GM18951 (cell line): Measurements from ENCODE around the gene OTOGL.
"Not testable (repeated sequence)": the region's sequence is repeated elsewhere in the genome, so short reads cannot be mapped to it uniquely, and the experiment has no call there.

Source experiments
- POLR2A ChIP-seq: IDR thresholded peaks from 4 replicates; pipeline ENCODE4 v1.6.1; 2011; ENCODE audit warnings: mild to moderate bottlenecking; ENCODE audit not compliant: insufficient read length, insufficient read depth; ENCODE audit errors: extremely low read depth
- in situ Hi-C: fragments of 300-500 bp; cut with MboI; formaldehyde crosslinking; loops from one replicate; pipeline ENCODE4 v1.12.0; 2022; ENCODE audit warnings: low sequenced_read_pairs, mixed read lengths, inconsistent platforms; ENCODE audit not compliant: unreplicated experiment

The OTOGL gene, protein sequence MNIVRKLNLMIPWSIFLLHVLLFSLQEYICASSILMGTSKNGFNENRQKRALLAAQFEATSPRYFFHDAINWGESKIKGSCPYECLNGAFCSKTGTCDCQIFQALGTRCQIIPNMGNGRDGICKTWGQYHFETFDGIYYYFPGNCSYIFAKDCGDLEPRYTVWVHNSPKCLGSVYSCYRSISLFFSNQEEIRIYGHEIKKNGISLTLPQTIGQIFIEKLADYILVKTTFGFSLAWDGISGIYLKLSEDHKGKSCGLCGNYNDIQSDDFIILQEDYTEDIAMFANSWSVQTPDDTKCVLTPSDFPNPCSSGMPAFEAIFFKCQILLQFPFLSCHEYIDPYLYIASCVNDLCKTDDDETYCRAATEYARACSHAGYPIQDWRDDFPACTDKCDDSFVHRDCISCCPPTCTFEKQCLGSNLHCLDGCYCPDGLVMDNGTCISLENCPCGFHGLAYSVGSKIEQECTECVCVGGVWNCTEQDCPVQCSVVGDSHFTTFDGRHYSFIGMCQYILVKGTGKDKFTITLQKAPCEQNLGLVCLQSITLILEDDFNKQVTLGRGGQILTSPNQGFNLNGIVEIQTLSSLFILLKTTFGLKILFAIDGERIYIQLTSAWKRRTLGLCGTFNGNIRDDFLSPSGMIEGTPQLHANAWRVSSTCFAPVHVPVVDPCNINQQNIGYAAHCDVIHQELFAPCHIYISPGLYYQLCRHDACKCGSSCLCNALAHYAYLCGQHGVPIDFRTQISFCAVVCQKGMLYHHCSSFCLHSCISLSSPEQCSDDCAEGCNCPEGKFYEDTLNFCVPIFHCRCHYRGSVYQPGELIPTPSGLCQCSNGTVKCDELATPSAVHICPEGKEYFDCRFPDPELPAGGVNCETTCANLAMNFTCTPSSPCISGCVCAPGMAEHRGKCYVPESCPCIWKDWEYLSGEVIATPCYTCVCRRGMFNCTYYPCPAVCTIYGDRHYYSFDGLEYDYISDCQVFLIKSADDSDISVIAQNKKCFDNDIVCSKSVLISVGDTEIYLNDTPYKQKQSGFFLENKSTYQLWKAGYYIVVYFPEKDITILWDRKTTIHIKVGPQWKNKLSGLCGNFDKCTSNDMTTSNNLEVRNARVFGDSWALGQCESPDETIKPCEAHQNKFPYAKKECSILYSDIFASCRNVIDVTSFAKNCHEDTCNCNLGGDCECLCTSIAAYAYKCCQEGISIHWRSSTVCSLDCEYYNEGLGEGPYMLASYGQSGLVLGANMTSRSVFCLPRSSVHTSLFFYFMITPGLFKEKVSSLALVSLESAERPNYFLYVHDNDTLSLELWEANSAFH (N-terminal part only)

DNA sequence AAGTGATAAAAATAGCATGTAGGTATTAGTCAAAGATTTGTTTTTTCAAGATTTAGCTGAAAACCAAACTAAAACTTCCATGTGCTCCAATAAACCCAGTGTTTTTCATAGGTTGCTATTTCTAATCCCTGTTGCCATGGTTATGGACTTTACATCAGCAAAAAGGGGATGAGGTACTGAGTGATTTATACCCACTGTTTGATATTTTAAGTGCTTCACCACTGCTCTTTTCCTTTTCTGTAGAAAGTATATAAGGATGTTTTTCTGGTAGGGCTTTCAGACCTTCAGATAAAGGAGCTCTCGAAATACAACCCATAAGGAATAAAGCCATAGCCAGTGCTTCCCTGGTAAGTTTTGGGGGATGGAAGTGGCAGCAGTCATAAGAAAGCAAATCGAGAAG, at the start of gene OTOGL:
TSS of gene OTOGL (plus strand) at position 279 of the 400 bp plus-strand sequence. CDS start 109,895 bp downstream, outside the sequence.
- TF ChIP-seq POLR2A, result no peak
- in situ Hi-C loops, result no loop called here

DNA sequence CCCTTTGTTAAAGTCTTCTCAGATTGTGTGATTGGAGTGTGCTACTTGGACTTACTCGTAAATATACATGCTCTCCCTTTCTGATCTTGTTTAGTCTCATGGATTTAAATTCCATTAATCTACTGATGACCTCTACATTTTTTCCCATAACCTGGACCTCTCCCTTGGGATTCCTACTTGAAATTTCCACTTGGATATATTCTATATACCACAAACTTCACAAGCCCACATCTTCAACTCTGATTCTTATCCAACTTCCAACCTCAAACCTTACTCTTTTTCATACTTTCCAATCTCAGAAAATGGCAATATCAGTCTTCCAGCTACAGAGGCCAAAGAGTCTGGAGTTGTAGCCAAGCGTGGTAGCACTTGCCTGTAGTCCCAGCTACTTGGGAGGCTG, 49.1 kb upstream of the OTOGL start:
- in situ Hi-C loops, result no loop called here
- no peak for TF ChIP-seq POLR2A

DNA sequence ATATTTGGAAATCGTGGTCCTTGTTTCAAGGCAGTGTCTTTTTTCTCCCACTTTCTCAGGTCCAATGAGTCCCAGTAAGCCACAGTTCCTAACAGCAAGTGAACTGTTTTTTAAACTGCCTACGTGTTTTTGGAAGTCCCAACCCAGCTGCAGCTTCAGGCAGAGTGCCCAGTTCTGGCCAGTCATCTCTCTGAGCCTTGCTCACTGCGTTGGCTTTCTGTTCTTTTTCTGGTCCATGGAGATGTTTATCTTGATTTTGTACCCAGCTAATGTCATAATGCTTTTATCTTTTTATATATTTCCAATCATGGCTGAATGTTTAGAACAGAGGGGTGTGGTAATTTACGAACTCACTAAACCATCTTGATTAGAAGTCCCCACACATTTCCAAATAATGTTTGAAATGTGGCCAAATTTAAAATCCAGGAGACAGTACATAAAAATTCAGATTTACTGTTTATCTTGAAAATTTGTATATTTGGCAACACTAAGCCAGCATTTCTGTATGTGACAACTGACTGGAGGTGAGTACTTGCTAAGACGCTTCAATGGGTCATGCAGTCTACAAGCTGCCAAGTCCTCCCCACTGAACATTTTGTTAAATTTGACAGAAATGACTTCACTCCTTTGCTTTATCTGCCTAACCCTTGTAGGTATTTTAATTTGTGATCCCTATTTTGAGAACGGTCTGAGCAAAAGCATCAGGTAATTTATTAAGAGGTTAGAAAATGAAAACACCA, 46.1 kb upstream of the OTOGL start:
- in situ Hi-C loops, result no loop called here
- no peak for TF ChIP-seq POLR2A

DNA sequence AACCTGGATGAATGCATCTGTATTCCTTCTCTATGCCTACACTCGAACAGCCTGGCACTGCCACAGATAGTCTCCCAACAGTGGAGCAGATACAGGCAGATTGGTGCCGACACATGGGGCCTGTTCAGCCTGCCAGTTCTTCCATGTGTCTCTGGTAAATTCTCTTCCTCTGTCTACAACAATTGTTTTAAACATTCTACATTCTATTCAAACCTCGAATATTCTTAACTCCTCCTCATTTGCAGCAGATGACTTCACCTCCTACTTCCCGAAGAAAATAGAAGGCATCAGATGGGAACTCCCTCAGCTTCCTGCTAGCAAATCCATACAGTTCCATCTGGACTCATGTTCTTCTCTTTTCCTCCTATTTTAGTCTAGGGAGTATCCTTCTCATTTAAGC, 43.1 kb upstream of the OTOGL start:
- in situ Hi-C loops, result no loop called here
- TF ChIP-seq POLR2A, result no peak

DNA sequence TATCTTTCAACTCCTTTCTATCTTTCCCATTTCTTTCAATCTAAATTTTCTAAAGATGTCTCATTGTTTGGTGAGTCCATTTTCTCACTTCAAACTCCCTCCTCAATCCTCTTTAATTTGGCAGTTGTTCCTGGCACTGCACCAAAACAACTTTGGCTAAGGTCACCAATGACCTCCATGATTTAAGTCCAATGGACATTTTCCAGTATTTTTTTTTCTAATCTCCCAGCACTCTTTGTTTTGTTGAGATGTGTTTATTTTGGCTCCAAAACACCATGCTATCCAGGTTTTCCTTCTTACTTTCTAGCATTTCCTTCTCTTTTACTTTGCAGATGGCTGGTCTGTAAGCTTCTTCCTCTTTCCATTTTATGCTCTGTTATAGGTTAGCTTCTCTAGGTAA, 42.5 kb upstream of the OTOGL start:
- no peak for TF ChIP-seq POLR2A
- in situ Hi-C loops, result no loop called here

DNA sequence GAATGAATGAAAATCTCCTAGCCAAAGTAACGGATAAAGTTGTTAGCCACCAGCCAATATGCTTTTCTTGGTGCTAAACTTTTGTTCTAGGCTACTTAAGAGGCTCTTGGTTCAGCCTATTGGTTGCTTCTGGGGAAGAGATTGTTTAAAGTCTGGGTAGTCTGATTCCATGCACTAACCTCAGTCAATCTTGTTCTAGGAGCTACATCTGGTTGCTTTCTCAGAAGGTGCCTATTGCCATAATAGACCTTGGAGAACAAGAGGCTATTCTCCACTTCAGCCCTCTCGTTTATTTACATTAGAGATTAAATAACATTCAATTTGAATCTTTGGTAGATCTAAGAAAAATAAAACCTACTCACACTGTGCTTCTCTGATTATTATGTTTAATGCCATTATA, 40.8 kb upstream of the OTOGL start:
- no peak for TF ChIP-seq POLR2A
- in situ Hi-C loops, result no loop called here

DNA sequence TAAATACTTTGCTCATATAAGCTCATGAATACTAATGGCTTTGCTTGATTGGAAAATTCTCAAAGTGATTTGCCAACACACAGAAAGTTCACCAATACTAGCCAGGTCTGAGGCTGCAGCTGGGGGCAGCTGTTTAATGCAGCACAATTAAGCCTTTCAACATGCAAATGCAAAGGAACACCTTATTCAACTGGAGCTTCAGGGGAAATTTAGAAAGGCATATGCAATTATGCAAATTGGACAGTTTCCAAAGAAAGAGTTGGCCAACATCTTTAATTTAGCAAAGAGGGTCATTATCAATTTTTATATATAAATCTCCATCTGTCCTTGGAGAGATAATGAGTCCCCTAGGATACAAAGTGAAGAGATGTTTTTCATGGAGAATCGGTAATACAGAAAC, 40.2 kb upstream of the OTOGL start:
- TF ChIP-seq POLR2A, result no peak
- in situ Hi-C loops, result no loop called here

DNA sequence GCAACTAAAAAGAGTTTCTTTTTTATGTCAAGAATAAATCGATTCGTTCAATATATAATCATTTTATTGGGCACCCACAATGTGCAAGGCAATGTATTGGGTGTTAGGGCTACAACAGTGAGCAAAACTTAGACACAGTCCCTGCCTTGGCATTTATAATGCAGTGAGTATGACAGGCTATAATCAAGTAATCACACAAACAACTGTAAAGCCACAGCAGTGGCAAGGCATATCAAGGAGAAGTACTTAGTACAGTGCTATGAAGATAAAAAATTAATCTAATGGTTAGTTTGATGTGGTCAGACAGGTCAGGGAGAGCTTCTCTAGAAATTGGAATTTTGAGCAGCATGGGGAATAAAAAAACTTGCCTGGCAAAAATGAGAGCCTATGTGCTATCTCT, 39.5 kb upstream of the OTOGL start:
- no peak for TF ChIP-seq POLR2A
- in situ Hi-C loops, result no loop called here

DNA sequence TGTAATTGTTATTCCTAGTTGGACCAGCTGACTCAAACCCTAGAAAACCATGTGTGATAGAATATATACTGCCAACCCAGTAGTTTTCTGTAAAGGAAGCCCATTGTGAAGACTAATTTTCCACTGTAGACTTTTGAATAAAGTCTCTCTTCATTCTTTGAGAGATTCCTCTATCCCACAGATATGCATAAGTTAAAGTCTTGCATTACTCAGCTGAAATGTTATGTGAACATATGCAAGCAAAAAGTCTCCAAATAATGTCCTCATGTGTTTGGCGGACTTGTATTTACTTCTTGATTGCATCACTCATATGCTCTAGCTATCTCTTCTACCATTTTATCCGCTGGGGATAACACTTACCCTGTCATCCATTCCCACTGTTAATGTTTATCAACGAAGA, 35.1 kb upstream of the OTOGL start:
- no peak for TF ChIP-seq POLR2A
- in situ Hi-C loops, result no loop called here

DNA sequence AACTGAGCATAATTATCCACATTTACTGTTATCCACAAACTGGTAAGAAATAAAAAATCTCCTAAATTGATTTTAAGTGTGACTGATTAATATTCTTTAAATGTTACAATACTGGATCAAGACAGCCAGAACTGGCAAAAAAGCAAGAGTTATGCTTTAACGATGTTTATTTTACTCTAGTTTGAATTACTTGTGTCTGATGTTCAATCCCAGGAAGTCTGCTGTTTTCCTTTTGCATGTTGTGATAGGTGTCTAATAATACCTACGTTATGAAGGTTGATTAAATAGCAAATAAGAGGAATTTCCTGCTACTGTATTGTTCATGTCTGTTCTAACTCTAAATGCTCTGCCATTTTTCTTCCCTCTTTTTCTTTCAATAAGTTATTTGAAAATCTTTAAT, 34.4 kb upstream of the OTOGL start:
- in situ Hi-C loops, result no loop called here
- no peak for TF ChIP-seq POLR2A

DNA sequence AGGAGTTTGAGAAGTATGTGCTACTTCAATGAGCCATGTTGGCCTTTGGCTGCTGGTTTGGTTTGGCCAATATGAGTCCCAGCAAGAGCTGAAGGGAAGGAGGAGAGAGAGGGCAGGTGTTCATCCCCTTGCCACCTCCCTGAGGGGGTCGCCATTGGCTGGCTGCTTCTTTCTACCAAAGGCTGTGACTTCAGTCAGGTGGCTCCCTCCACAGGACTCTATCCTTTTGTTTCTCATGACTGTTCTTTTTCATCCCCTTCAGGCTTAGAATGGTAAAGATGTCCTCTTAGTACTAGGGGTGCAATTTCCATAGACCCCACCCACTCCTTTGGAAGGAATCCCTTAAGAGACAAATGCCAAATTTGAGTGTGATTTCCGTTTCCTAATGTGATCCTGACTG, 31.2 kb upstream of the OTOGL start:
- TF ChIP-seq POLR2A, result no peak
- in situ Hi-C loops, result no loop called here

DNA sequence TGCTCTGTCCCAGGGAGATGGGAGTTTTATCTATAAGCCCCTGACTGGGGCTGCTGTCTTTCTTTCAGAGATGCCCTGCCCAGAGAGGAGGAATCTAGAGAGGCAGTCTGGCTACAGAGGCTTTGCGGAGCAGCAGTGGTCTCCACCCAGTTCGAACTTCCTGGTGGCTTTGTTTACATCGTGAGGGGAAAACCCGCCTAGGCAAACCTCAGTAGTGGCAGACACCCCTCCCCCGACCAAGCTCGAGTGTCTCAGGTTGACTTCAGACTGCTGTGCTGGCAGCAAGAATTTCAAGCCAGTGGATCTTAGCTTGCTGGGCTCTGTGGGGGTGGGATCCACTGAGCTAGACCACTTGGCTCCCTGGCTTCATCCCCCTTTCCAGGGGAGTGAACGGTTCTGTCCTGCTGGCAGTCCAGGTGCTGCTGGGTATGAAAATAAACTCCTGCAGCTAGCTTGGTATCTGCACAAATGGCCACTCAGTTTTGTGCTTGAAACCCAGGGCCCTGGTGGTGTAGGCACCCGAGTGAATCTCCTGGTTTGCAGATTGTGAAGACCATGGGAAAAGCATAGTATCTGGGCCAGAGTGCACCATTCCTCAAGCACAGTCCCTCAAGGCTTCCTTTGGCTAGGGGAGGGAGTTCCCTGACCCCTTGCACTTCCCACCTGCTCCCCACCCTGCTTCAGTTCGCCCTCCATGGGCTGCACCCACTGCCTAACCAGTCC, 15.3 kb upstream of the OTOGL start:
- in situ Hi-C loops, result not testable (repeated sequence)
